Loucy (cell line): ENCODE data around the gene C4BPB.

ENCODE experiments used
- EZH2phosphoT487 ChIP-seq: fragments of 200-600 bp; IDR thresholded peaks from 2 replicates; pipeline ENCODE4 v1.6.1; 2018; ENCODE audit warnings: antibody characterized with exemption, mild to moderate bottlenecking, moderate library complexity, borderline replicate concordance
- TF ChIP-seq, protein P1 (sequence below): fragments of 200-600 bp; sonication (generic); conservative IDR thresholded peaks from 2 replicates; pipeline ENCODE4 v1.5.1; 2014; ENCODE audit warnings: mild to moderate bottlenecking, antibody characterized with exemption, low read length

DNA sequence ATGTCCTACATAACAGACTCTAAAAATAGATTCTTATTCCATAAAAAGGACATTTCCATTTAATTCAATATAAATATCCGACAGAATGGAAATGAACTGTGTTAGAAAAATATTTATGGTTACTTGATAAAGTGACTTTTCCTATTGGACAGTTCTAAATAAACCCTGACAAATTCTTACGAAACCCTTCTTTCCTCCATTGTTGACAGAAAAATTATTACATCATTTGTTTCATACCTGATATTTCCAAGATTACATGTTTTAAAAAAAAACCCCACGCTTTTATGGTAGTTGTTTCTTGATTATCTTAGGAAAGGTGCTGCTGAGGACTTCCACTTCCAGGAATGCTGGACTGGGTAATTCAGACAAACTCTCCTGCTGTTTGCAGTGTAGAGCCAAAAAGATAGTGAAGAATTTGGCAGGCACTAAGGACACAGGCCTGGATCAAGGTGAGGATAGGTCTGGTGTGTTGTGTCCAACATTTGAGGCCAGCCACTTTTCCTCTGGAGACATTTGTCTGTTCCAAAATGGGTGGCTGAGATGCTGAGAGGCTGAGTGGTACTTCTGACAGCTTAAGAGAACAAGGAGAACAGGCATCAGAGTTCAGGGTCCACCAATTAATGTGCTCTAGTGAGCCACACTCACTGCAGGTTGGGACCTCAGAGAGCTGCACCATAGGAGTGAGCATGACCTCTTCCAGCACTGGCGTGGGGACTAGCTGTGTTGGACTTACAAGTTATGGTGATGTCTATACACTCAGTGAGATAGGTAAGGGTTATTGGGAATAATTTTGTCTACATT lies 49.1 kb upstream of the C4BPB start:
- TF ChIP-seq, protein P1, sequence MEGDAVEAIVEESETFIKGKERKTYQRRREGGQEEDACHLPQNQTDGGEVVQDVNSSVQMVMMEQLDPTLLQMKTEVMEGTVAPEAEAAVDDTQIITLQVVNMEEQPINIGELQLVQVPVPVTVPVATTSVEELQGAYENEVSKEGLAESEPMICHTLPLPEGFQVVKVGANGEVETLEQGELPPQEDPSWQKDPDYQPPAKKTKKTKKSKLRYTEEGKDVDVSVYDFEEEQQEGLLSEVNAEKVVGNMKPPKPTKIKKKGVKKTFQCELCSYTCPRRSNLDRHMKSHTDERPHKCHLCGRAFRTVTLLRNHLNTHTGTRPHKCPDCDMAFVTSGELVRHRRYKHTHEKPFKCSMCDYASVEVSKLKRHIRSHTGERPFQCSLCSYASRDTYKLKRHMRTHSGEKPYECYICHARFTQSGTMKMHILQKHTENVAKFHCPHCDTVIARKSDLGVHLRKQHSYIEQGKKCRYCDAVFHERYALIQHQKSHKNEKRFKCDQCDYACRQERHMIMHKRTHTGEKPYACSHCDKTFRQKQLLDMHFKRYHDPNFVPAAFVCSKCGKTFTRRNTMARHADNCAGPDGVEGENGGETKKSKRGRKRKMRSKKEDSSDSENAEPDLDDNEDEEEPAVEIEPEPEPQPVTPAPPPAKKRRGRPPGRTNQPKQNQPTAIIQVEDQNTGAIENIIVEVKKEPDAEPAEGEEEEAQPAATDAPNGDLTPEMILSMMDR, result no peak
- TF ChIP-seq EZH2phosphoT487, result no peak
